HCT116 (cell line): ENCODE results near the gene RNF186. TPM values are rescaled to one million over a fixed set of nuclear protein-coding genes. Genes with fewer than 3 reads are reported as not detected.

Experiments used
- ATAC-seq: fragments of 200-7000 bp; cut with Tn5 transposase; 2 replicates; pipeline ENCODE4 v1.9.1; 2020; ENCODE audit warnings: mild to moderate bottlenecking, moderate library complexity
- BruUV-seq: library from RNA; stranded (reverse); fragments of 400-500 nt; replicated peaks from 2 replicates; lab custom pipeline; 2021; lab: Mats Ljungman, UMichigan
- CTCF ChIA-PET: fragments of 300-600 bp; sonication (Branson Sonifier 250); formaldehyde crosslinking; loops from one replicate; lab custom pipeline; 2021; ENCODE audit warnings: antibody characterized with exemption; lab: Charles Lee
- POLR2A ChIA-PET: fragments of 300-600, 350-600 bp; sonication (Branson Sonifier 250); formaldehyde crosslinking; loops from one replicate; lab custom pipeline; 2021; ENCODE audit warnings: antibody characterized with exemption; lab: Charles Lee
- RAD21 ChIA-PET, 2 experiments: fragments of 300-600 bp; sonication (Branson Sonifier 250); formaldehyde crosslinking; loops; one replicate each; lab custom pipeline; 2023; ENCODE audit warnings: low total read pairs in 2 of 2; ENCODE audit not compliant: uncharacterized antibody in 2 of 2, unreplicated experiment in 2 of 2, low non-redundant PET in 1 of 2; lab: Charles Lee
- DNase-seq: peaks from one replicate; pipeline ENCODE4 v3.0.0-alpha.2; 2010; ENCODE audit warnings: low read depth, low spot score
- H2AFZ ChIP-seq: fragments of 200-600 bp; shearing (Covaris generic), sonication (generic); 2 replicates; pipeline ENCODE4 v1.6.1; 2017; ENCODE audit warnings: low read depth, mixed run types, mixed read lengths, antibody characterized with exemption, low read length; ENCODE audit not compliant: poor library complexity, severe bottlenecking
- H3K27ac ChIP-seq: 2 replicates; pipeline ENCODE4 v1.5.1; 2012; ENCODE audit warnings: low read depth, low read length
- H3K27me3 ChIP-seq: fragments of 200-600 bp; sonication (generic); 2 replicates; pipeline ENCODE4 v1.6.1; 2016; ENCODE audit warnings: mixed run types, low read length, mixed read lengths; ENCODE audit not compliant: insufficient read depth
- H3K36me3 ChIP-seq, 2 experiments: fragments of 200-500 bp in 1 of 2; fragments of 200-600 bp in 1 of 2; sonication (Bioruptor generic) in 1 of 2; sonication (generic) in 1 of 2; 2 replicates each; pipeline versions ENCODE4 v1.5.1 to v1.6.1; 2014 to 2016; ENCODE audit warnings: low read length in 2 of 2, inconsistent platforms in 1 of 2, mixed read lengths in 1 of 2, mixed run types in 1 of 2; ENCODE audit not compliant: insufficient read depth in 2 of 2, control insufficient read depth in 1 of 2
- H3K4me1 ChIP-seq, 2 experiments: fragments of 200-600 bp in 1 of 2; sonication (generic) in 1 of 2; 2 replicates each; pipeline versions ENCODE4 v1.5.1 to v1.6.1; 2012 to 2017; ENCODE audit warnings: low read length in 2 of 2, inconsistent platforms in 1 of 2, mild to moderate bottlenecking in 1 of 2, mixed read lengths in 1 of 2, mixed run types in 1 of 2, moderate library complexity in 1 of 2; ENCODE audit not compliant: insufficient read depth in 2 of 2, control insufficient read depth in 1 of 2
- H3K4me2 ChIP-seq: fragments of 200-600 bp; sonication (generic); 2 replicates; pipeline ENCODE4 v1.6.1; 2017; ENCODE audit warnings: mixed run types, low read length, mixed read lengths
- H3K4me3 ChIP-seq, 2 experiments: fragments of 200-600 bp in 1 of 2; sonication (generic) in 1 of 2; replicated peaks in 1 of 2; 2 replicates each; pipeline ENCODE4 v1.5.1; 2011 to 2016; ENCODE audit warnings: low read length in 2 of 2, control low read depth in 1 of 2, low read depth in 1 of 2, mild to moderate bottlenecking in 1 of 2, mixed read lengths in 1 of 2, mixed run types in 1 of 2
- H3K79me2 ChIP-seq: fragments of 200-600 bp; sonication (generic); 2 replicates; pipeline ENCODE4 v1.6.1; 2017; ENCODE audit warnings: mild to moderate bottlenecking, mixed run types, low read length, moderate library complexity, mixed read lengths; ENCODE audit not compliant: insufficient read depth
- H3K9ac ChIP-seq: fragments of 200-600 bp; sonication (generic); 2 replicates; pipeline ENCODE4 v1.6.1; 2016; ENCODE audit warnings: low read length, mixed read lengths
- H3K9me2 ChIP-seq: fragments of 200-600 bp; sonication (generic), shearing (Covaris generic); 2 replicates; pipeline ENCODE4 v1.6.1; 2017; ENCODE audit warnings: mixed run types, mild to moderate bottlenecking, moderate library complexity; ENCODE audit not compliant: insufficient read depth
- H3K9me3 ChIP-seq, 2 experiments: fragments of 200-500 bp in 1 of 2; fragments of 200-600 bp in 1 of 2; sonication (Bioruptor generic) in 1 of 2; sonication (generic) in 1 of 2; 2 replicates each; pipeline ENCODE4 v1.6.1; 2014 to 2017; ENCODE audit warnings: low read length in 2 of 2, mixed read lengths in 2 of 2, inconsistent platforms in 1 of 2, low read depth in 1 of 2, mild to moderate bottlenecking in 1 of 2, mixed run types in 1 of 2, moderate library complexity in 1 of 2; ENCODE audit not compliant: control insufficient read depth in 1 of 2, insufficient read depth in 1 of 2
- H4K20me1 ChIP-seq: fragments of 200-600 bp; sonication (generic), shearing (Covaris generic); 2 replicates; pipeline ENCODE4 v1.6.1; 2017; ENCODE audit warnings: mixed run types, mild to moderate bottlenecking, moderate library complexity; ENCODE audit not compliant: insufficient read depth
- ATF3 ChIP-seq: IDR thresholded peaks from 2 replicates; pipeline ENCODE4 v1.6.1; 2012
- CBX3 ChIP-seq: IDR thresholded peaks from 2 replicates; pipeline ENCODE4 v1.6.1; 2012; ENCODE audit warnings: low read depth
- EGR1 ChIP-seq: IDR thresholded peaks from 2 replicates; pipeline ENCODE4 v1.6.1; 2012; ENCODE audit warnings: low read depth
- EZH2phosphoT487 ChIP-seq: fragments of 200-600 bp; IDR thresholded peaks from 2 replicates; pipeline ENCODE4 v1.6.1; 2018; ENCODE audit warnings: antibody characterized with exemption, borderline replicate concordance
- JUND ChIP-seq: IDR thresholded peaks from 2 replicates; pipeline ENCODE4 v1.6.1; 2012
- POLR2AphosphoS5 ChIP-seq: IDR thresholded peaks from 2 replicates; pipeline ENCODE4 v1.6.1; 2011; ENCODE audit warnings: mild to moderate bottlenecking, low read depth, low read length, moderate library complexity
- RAD21 ChIP-seq: IDR thresholded peaks from 2 replicates; pipeline ENCODE4 v1.6.1; 2012; ENCODE audit warnings: low read depth, mild to moderate bottlenecking
- SP1 ChIP-seq: IDR thresholded peaks from 2 replicates; pipeline ENCODE4 v1.6.1; 2012; ENCODE audit warnings: low read depth
- TCF7L2 ChIP-seq: IDR thresholded peaks from 2 replicates; pipeline ENCODE4 v1.7.0; 2011; ENCODE audit warnings: borderline replicate concordance, inconsistent platforms; ENCODE audit not compliant: insufficient read depth, insufficient read length; ENCODE audit errors: extremely low read depth
- YY1 ChIP-seq: IDR thresholded peaks from 2 replicates; pipeline ENCODE4 v1.6.1; 2011; ENCODE audit warnings: low read length, low read depth, moderate library complexity, mild to moderate bottlenecking; ENCODE audit not compliant: insufficient replicate concordance; ENCODE audit errors: extremely low read depth
- ZBTB33 ChIP-seq: IDR thresholded peaks from 2 replicates; pipeline ENCODE4 v1.6.1; 2011; ENCODE audit warnings: mild to moderate bottlenecking, low read length, moderate library complexity; ENCODE audit not compliant: insufficient replicate concordance; ENCODE audit errors: extremely low read depth
- ZFX ChIP-seq: fragments of 450-650 bp; IDR thresholded peaks from 2 replicates; pipeline ENCODE4 v1.6.1; 2017
- intact Hi-C: fragments of 100-400 bp; cut with micrococcal nuclease; formaldehyde crosslinking; loops from 2 replicates; pipeline ENCODE4 v1.10.0; 2022
- total RNA-seq: library from RNA; stranded (reverse); gene quantifications from one replicate; pipeline ENCODE4 v1.2.1, GENCODE V29; 2021; ENCODE audit not compliant: unreplicated experiment

RNF186 gene
- total RNA-seq, 1 experiment from 2014 or later = not detected

GRCh38 chr1:19770436-19771190, 44.5 kb downstream of the RNF186 start:
- no peak overlapping the region for H3K4me3 ChIP-seq
- no peaks in the 10 kb centered on the region for H3K27me3 ChIP-seq
- no peak overlapping the region for H3K27ac ChIP-seq
- no peaks in the 10 kb centered on the region for H4K20me1 ChIP-seq
- ATAC-seq (no peak), DNase-seq (no peak)
- H3K4me1 ChIP-seq = peaks cover 7 to 12% of the 10 kb centered on the region in 2 experiments
- H2AFZ ChIP-seq = no peak overlapping the region
- no peak for TF ChIP-seq ATF3
- intact Hi-C loops = no loop called here
- no TSS peak for BruUV-seq
- no peaks in the 10 kb centered on the region for H3K36me3 ChIP-seq
- ChIA-PET RAD21 (no interaction called here), POLR2A (no interaction called here), CTCF (no interaction called here)
- H3K79me2 ChIP-seq = no peaks in the 10 kb centered on the region
- H3K9me3 ChIP-seq = no peaks in the 10 kb centered on the region
- H3K4me2 ChIP-seq = no peak overlapping the region
- H3K9me2 ChIP-seq = no peaks in the 10 kb centered on the region
- H3K9ac ChIP-seq = no peak overlapping the region

DNA sequence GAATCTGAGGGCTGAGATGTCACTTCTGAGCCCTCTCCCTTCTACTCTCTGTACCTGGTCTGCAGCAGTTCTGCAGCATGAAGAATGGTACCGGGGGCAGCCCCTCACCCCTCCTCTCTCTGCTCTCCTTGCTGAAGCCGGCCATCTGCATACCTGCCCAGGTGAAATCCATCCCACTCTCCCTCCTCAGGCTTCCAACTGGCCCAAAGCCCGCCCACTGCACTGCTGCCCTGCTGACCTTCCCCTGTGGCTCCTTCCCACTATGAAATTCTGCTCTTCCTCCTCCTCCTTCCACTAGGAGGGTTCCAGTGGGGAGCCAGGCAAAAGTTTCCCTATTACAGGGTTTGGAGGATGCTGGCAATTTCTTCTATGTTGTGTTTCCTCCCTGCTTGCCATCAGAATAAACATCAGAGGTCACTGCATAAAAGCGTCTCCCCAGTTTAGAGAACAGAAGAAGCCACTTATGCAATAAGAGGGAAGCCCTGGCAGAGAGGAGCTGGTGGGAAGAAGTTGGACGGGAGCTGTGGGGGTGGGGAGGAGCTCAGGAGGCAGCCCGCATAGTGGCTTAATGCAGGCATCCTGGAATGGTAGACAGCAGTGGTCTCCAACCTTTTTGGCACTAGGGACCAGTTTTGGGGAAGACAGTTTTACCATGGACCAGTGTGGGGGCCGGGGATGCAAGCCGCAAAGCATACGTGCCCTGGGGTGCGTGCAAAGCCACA, 45.7 kb downstream of the RNF186 start:
- intact Hi-C loops = no loop called here
- CTCF ChIA-PET = no interaction called here
- H2AFZ ChIP-seq = no peak overlapping the region

More for the DNA sequence above, 45.7 kb downstream of the RNF186 start:
- H3K27ac ChIP-seq = no peak overlapping the region
- H3K27me3 ChIP-seq = no peaks in the 10 kb centered on the region
- RAD21 ChIA-PET = no interaction called here
- TF ChIP-seq ZFX (no peak), JUND (no peak), POLR2AphosphoS5 (no peak), EGR1 (no peak), RAD21 (no peak), CBX3 (no peak), SP1 (no peak), TCF7L2 (no peak), ZBTB33 (no peak), YY1 (no peak), EZH2phosphoT487 (no peak)
- BruUV-seq = no TSS peak
- DNase-seq (no peak), ATAC-seq (no peak)
- H3K4me1 ChIP-seq = peaks cover 15 to 22% of the 10 kb centered on the region in 2 experiments
- no peaks in the 10 kb centered on the region for H3K79me2 ChIP-seq
- H3K9me3 ChIP-seq = no peaks in the 10 kb centered on the region
- no peaks in the 10 kb centered on the region for H4K20me1 ChIP-seq
- H3K36me3 ChIP-seq = no peaks in the 10 kb centered on the region
- POLR2A ChIA-PET = no interaction called here
- H3K9ac ChIP-seq = no peak overlapping the region
- H3K4me2 ChIP-seq = no peak overlapping the region
- H3K9me2 ChIP-seq = no peaks in the 10 kb centered on the region; the same call in 1 of the 2 replicates
- H3K4me3 ChIP-seq = no peak overlapping the region
